ENCODE results near the gene ARHGAP15.

DNA sequence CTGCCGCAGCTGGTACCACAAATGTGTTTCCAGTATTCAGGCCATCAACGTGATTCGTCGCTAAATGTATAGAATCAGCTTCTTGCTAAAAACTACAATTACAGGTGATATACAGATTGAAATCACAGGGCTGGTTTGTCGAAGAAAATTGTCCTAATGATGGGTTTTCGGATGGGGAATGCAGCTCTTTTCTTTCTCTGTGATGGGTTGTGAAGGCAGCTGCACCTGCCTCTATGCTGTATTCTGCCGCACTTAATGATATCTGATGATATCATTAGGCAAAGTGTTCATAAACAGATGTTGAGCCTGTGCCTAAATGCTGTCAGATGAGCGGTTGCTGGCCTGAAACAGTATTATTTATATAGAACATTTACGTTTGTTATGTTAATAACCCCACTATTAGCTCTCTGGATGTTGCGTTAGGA lies 218.1 kb downstream of the ARHGAP15 start:
- TF ChIP-seq POLR2AphosphoS5 (IDR thresholded peaks at IDR 0.05) = no peak
- no peak for TF ChIP-seq CTCF (IDR thresholded peaks at IDR 0.05)
- TF ChIP-seq EP300 (IDR thresholded peaks at IDR 0.05) = no peak
- no peak for TF ChIP-seq POLR2A (IDR thresholded peaks at IDR 0.05)

Data from suprapubic skin (tissue), 4 donors.